Brain pericyte (primary cell): ENCODE measurements around the gene TMEM185A.
"Not testable (repeated sequence)": the region's sequence is repeated elsewhere in the genome, so short reads cannot be mapped to it uniquely, and the experiment has no call there.

Source experiments
- DNase-seq: peaks from one replicate; pipeline ENCODE4 v3.0.0-alpha.2; 2012; ENCODE audit warnings: low read depth, low spot score

The TMEM185A gene

DNA sequence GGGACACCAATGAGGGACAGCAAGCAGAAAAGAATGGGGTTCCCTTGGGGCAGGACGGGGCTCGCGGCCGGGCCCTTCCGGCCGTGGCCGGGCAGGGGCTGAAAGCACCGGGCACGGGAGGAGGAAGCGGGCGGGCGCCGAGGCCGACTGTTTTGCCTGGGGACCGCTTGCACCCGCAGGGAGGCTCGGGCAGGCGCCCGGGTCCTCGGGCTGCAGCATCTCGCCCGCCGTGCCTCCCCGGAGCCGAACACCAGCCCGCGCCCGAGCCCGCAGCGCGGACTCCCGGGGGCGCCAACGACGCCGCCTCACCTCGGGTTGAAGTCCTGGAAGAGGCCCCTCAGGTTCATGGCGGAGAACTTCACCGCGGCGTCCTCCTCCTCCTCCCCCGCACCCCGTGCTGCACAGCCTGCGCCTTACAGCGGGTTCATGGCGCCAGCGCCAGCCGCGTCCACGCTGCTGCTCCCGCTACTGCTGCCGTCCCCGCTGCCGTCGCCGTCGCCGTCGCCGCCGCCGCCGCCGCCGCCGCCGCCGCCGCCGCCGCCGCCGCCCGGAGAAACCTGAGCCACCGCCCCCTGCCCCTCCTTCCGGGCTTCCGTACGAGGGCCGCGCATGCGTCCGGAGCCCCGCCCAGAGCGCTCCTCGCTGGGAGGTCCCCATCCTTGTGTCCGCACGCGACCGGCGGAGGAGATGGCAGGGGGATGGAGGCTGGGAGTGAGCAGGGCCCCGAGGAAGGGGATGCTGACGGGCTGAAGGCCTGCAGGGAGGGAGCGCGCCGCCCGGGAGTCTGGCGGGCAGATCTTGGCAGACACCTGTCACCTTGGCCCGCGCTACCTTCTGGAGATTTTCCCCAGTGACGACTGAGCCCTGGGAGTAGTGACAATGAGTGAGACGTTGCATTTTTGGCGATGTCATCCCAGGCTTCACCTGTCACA lies at the start of gene TMEM185A:
Gene TMEM185A, minus strand, starts transcription at position 559 of the 932 bp plus-strand sequence. Its CDS starts 212 bp downstream, at position 347.
- DNase-seq: no peak

DNA sequence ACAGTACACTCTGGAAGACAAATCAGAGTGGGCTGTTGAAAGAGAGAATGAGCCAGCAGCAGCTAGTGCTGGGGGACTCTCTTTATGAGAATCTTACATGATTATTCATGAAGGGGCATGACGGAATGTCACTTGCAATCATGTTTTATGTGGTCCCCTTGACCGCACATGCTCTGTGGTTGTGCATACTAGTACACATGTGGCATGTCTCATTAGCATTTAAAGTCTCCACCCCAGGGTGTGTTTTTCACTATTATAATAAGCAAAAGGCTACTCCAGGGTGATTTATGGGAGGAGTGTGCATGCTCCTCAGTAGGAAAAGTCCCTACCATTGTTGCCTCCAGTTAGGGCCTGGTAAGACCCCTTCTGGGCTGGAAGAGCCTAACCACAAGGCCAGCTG lies 49.6 kb upstream of the TMEM185A start:
- no peak for DNase-seq

DNA sequence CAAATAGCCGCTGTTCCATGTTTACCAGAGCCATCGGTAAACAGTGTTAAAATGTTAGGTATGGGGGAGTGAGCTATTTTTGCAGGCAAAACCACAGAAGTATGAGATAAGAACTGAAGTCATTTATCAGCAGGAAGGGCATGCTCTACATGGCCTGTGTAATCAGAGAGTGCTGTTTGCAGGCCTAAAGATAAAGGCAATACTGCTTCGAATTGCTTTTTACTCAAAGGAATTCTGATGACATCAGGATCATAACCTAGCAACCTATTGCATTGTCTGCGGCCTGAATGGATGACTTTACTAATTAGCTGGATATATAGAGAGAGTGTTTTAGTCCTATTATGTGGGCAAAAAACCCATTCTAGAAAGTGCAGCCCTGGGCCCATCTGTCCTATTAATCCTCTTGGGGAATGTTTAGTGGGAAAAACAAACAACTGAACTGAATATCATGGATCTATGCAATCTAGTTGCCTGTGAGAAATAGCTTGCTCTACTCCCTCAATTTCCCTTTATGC lies 47.6 kb upstream of the TMEM185A start:
- DNase-seq: not testable (repeated sequence)

DNA sequence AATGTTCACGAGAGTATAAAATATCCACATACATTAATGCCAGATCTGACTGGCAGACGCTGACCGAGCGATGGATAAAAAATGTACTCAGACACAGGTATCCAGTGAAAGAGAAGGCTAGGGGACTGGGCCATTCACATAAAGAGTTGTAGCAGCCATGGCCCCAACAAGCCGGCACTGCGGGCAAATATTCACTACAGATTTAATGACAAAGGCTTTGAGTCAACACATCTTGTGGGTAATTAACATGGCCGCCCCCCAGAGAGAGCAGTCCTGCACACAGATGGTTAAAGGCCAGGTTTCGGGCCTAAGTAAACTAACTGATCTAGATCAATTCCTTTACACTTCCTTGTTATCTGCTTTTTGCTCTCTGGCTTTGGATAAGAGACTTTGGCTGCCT lies 44.0 kb upstream of the TMEM185A start:
- DNase-seq: not testable (repeated sequence)

DNA sequence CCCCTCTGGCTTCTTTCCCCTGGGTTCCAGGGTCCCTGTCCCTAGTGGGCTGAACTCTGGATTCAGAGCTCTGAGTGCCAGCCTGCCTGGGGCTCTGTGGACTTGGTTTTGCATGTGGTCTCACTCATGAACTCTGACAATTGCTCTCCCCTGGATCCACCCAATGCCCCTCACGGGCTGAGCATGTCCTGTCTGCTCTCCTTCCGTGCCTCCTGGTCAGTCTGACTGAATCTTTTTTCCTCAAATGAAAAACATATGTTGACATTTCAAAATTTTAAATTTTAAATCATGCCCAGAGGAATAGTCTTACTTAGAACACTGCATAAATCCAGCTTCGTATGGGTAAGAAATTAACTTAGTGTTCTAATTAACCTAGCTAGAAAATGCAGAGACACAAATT lies 43.5 kb upstream of the TMEM185A start:
- not testable (repeated sequence) for DNase-seq

DNA sequence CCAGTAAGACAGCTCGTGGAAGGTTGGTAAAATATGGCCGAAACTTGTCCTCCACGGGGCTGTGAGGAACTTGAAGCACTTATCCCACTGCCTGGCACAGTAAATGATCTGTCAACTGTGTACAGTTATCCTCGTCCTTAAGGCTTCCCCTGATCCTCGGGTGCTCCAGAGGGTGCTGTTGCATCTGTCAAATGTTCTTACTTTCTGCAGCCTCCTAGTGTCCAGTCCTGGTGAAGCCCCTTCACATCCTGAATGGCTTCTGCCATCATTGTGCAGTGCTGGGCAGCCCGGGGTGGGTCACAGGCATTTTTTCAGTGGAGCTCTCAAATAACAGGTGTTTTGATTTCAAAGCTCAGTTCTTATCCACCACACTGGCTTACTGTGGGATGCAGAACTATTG lies 29.0 kb upstream of the TMEM185A start:
- not testable (repeated sequence) for DNase-seq

DNA sequence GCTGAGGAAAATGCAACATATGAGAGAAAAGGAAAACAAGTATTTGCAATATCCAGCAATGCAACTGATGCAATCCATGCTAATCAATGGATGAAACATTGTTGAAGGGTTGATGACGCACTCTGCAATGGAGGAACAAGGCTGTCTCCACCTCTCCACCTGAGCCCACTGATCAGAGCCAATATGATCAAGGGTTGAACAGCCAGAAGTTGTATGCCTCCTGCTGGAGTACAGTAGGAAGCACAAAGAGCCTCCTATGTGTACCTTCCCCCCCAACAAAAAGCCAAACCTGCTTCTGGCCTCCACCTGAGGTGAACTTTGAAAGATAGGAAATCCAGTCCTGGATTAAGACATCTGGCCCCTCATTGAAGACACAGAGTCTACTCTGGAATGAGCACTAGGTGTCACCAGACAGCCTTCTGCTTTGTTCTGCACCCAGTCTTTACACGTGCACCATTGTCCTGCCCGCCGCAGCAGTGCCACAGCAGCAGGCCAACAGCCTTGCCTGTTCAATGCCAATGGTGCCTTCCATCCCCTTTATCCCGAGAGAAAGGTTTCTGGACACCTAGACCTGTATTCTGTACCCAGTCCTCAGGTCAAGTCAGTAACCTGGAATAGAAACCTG lies 24.8 kb upstream of the TMEM185A start:
- DNase-seq: not testable (repeated sequence)

DNA sequence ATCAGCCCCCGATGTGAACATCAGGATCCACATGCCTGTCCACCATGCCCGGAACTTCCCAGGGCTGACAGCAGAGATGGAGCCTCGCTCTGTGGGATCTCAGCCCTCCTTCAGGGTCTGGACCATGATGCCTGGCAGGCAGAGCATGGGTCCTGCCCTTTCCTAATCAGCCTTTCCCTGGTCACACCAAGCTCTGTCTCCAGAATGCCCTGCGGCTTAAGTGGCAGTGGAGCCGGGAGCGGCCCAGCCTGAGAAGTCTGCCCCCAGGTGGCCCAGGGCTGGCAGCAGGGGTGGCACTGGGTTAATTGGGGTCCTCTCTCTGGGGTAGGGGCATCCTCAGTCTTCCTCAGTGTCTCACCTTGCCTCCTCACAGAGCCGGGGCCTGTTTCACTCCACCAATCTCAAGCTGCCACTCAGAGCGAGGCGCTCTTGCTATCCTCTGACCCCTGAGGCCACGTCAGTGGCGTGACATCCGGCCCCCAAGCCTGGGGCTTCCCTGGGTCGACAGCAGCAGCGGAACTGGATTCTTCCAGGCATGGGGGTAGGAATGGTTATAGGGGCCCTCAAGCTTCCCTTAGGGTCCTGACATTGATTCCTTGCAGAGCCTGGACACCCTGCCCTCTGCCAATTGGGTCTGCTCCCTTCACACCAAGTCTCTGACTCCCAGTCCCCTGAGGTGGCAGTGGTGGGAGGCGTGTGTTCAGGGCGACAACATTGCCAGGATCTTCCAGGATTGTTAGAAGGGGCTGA lies 20.8 kb upstream of the TMEM185A start:
- DNase-seq: no peak

DNA sequence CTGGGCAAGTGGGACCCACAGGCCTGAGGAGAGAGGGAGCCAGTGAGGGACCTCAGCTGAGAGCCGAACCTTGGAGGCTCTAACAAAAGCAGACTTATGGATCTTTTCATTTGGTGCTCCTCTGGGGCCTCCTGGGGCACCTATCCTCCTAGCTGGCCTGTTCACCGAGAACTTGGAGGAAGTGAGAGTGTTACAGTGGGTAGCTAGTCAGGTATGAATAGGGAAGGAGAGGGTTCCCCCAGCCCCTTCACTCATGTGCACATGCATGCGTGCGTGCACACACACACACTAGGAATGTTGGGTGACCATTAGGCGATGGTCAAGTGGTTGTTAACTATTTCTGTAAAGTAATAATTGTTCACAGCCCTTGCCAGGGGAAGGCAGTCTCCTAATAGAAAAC lies 18.6 kb upstream of the TMEM185A start:
- no peak for DNase-seq

DNA sequence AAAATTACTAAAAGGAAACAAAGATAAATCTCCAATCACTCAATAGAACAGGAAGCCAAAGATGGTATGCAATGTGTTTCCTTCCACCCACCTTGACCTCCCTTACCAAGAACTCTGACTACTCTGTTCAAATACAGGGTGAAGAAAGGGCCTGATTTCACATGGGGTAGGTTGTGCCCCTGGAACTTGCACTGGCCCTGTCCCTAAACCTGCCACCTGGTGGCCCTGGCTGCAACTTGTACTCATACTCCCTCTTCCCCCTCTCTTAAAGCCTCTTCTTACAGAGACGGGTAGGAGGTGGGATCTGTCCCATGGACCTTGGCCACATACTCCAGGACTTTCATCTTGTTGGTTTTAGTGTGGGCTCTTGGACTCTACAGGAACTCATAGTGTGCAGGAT lies 17.3 kb upstream of the TMEM185A start:
- no peak for DNase-seq

DNA sequence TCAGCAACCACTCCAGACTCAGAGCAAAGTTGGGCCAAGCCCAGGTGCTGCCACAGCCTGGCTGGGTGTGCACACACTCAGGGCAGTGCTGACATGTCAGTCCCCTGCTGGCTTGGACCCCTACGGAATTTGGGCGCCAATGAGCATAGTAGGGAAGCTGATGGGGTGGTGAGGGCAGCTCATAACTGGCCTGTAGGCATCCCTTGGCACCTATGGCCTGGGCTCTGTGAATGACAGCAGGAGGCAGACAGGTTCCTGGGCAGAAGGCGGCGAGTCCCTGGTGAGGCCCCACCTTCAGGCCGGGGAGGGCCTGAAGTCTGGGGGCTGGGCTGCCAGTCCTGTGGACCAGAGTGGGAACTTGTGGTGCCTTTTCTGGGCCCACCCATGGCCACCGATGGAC lies 15.9 kb upstream of the TMEM185A start:
- DNase-seq: no peak

DNA sequence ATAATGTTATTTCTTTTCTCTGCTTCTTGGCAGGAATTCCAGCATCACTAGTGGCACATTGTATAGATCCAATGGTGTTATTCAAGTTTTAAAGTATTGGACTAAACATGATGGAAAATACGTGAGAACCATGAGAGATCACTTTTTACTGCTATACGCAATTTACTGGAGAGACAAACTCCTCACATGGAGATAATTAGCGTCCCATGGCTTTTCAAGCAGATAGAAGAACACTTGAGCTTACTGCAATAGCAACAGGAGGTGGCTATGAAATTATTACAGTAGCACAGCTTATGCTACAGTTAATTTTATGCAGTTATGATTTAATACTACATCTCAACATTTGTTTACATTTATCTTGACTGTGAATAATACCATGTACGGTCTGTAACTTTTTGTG lies 11.9 kb upstream of the TMEM185A start:
- no peak for DNase-seq

DNA sequence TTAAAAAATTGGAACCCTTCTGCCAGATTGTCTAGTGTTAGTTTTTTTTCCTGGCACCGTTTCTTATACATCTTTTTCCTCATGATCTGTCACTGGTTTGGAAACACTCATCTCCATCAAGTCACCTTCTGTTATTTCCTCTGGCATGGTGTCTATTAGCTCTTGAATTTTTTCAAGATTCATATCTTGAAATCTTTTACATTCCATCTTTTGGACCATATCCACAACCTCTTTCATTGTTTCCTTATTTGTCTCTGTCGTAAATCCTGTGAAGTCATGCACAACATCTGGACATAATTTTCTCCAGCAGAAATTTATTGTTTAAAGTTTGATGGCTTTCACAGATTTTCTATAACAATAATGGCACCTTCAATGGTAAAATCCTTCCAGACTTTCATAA lies 10.2 kb upstream of the TMEM185A start:
- no peak for DNase-seq

DNA sequence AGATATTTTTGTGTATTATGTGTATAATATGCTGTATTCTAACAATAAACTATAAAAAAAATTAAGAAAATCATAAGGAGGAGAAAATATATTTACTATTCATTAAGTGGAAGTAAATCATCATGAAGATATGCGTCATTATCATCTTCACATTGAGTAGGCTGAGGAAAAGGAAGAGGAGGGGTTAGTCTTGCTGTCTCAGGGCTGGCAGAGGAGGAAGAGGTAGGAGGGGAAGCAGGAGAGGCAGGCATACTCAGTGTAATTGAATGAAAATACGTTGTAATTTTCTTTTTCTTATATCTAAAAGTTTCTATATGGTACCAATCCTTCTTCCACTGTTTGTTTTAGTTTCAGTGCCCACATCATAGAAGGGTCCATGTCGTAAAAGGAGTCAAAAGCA lies 9.8 kb upstream of the TMEM185A start:
- DNase-seq: no peak

DNA sequence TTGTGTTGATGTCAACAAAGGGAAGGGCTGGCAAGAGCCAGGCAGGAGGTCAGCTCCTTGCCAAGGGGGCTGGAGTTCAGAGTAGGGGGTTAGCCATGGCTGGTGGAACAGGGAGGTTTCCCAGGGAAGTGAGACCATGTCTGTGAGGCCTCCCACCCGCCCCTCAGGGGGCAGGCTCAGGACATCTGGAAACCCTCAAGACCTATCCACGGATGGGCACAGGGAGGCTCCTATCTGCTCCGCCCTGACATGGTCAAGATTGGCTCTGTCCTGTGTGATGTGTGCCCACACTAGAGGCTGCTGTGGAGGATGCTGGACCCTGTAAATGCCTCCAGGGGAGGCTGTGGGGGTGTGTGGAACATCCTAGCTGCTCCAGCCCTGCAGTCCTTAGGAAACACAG lies 8.0 kb upstream of the TMEM185A start:
- no peak for DNase-seq

DNA sequence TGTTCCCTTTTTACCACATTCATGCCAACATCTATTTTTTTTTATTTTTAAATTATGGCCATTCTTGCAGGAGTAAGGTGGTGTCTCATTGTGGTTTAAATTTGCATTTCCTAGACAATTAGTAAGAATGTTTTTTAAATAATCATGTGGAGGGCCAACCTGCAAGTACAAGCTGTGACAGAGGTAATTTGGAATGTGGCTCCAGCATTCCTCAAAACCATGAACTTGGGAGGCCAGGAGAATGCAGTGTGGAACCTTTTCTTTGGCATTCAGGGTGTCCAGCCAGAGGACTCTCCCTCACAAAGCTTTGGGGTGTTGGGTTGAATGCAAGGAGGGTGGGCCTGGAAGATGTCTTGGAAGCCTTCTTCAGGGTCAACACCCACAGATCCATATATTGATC lies 7.3 kb upstream of the TMEM185A start:
- no peak for DNase-seq

DNA sequence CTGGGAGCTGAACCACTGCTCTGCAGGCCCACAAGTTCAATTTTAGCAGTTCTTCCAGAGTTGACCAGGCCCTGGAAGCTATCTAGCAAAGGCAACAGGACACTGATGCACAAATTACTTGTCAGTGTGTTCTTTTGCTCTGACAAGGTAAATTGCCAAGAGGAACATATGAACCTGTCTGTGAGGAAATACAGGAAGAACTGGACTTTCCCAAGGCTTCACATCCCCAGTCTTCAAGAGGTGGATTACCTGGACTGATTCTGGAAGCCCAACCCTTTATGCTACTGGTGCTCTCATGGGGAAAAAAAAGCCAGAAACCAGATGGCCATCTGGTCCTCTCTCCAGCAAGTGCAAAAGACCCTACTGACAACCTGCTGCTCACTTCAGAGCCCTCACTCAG lies 1.9 kb upstream of the TMEM185A start:
- DNase-seq: no peak

DNA sequence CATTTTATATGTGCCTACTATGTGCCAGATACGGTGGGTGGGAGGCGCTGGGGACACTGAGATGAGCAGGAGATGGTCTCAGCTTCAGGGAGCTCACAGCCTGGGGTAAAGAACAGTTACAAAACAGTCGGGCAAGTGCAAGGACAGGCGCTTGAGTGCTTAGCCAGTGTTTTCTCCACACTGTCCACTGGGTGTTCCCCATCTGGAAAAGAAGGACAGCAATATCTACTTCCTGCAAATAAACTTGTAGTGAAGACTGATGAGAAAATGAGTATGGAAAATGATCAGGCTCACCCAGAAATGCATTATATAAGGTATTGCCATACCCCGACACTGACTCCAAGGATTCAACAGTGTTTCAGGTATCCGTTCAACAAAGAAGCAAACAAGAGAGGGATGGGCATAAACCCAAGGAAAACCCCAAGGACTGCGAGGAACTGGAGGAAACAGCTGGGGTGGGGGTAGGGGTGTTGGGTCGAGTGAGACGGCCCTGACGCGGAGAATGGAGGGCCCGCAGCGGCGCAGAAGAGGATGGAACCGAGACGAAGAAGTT lies 835 bp downstream of the TMEM185A start:
- no peak for DNase-seq

DNA sequence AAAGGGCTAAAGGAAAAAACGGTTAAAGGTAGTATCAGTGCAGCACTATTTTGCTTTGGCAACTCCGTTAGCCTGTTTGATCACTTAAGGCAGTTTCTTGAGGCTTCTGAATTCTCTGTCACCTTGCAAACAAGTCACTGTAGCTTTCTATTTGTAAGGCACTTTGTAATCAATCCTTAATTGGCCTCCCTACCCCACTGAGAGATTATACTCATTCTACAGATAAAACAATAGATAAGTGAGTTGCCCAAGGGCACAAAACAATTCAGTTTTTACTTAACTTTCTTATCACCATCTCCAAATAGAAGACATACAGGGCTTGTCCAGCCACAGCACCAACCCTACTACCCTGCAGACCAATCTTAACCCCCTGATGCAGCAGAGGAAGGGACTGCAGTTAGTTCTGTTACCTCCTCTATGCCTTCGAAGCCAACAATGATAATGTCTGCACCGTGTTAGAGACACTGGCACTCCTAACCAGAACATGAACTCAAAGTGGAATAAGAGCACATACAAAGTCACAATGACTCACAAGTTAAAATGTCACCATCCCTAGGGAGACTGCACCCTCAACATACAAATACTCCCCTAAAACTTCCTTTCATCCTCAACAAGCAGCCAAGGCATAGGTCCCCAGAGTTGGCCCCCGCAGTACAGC lies 1.7 kb downstream of the TMEM185A start:
- DNase-seq: no peak

DNA sequence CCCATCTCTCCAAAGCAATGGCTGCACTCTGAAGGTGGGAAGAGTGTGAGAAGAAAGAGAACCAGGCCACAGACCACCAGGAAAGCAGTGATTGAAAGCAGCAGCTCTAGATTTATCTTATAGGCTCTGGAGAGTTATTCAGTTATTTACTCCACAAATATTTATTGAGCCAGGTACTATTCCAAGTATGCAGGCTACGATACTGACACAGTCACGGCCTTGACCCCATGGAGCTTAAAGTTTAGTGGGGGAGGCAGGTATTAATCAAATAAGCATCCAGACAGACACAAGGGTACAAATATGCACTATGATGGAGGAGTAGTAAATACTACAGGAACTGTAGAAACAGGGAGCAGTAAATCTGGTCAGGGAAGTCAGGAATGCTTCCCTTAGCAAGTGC lies 2.8 kb downstream of the TMEM185A start:
- no peak for DNase-seq

DNA sequence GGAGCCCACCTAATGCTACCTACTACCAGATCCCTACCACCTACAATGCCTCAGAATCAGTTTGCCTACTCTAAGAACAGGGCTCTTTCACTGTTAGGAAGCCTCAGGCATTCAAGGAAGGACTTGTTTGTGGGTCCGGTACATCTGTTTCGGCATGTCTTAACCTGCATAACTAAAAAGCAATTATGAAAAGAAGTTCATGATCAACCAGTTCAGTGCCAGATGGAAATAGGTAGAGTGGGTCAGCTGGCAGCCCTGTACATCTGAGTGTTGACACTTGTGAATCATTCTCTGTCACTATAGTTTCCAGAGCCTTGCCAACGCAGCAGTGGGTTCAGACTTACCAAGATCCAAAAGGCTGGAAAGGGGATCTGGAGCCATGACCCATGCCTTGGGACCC lies 3.3 kb downstream of the TMEM185A start:
- no peak for DNase-seq
